MCF 10A (cell line): Measurements from ENCODE around the gene SEL1L. TPM values are rescaled to one million over a fixed set of nuclear protein-coding genes. Genes with fewer than 3 reads are reported as not detected.
"Not testable (repeated sequence)": the region's sequence is repeated elsewhere in the genome, so short reads cannot be mapped to it uniquely, and the experiment has no call there.

Experiments used
- BruUV-seq: library from RNA; stranded (reverse); fragments of 400-500 nt; replicated peaks from 2 replicates; lab custom pipeline; 2021; lab: Mats Ljungman, UMichigan
- CTCF ChIA-PET: fragments of 300-600 bp; sonication (Branson Sonifier 250); formaldehyde crosslinking; extraction: SDS; loops from one replicate; lab custom pipeline; 2021; ENCODE audit warnings: antibody characterized with exemption, inconsistent platforms; lab: Yijun Ruan, JAX
- POLR2A ChIA-PET: fragments of 300-600, 350-650 bp; sonication (Branson Sonifier 250); formaldehyde crosslinking; extraction: SDS; loops from one replicate; lab custom pipeline; 2020; ENCODE audit warnings: antibody characterized with exemption, inconsistent platforms; lab: Yijun Ruan, JAX
- DNase-seq: peaks from one replicate; pipeline ENCODE4 v3.0.0-alpha.2; 2018; ENCODE audit not compliant: unreplicated experiment
- H3K27ac Mint-ChIP-seq: one replicate; pipeline ENCODE4 v1.8.0; 2022; ENCODE audit warnings: mild to moderate bottlenecking, low read depth, mixed read lengths; ENCODE audit not compliant: unreplicated experiment
- H3K27me3 Mint-ChIP-seq: one replicate; pipeline ENCODE4 v1.8.0; 2022; ENCODE audit warnings: mixed read lengths; ENCODE audit not compliant: insufficient read depth, unreplicated experiment
- H3K36me3 Mint-ChIP-seq: one replicate; pipeline ENCODE4 v1.8.0; 2022; ENCODE audit warnings: mild to moderate bottlenecking, moderate library complexity, mixed read lengths; ENCODE audit not compliant: insufficient read depth, unreplicated experiment
- H3K4me1 Mint-ChIP-seq: one replicate; pipeline ENCODE4 v1.8.0; 2022; ENCODE audit warnings: mixed read lengths; ENCODE audit not compliant: insufficient read depth, unreplicated experiment
- H3K4me3 Mint-ChIP-seq: one replicate; pipeline ENCODE4 v1.8.0; 2022; ENCODE audit warnings: mild to moderate bottlenecking, moderate library complexity, mixed read lengths; ENCODE audit not compliant: unreplicated experiment
- H3K9me3 Mint-ChIP-seq: one replicate; pipeline ENCODE4 v1.8.0; 2022; ENCODE audit warnings: mixed read lengths; ENCODE audit not compliant: unreplicated experiment
- CTCF ChIP-seq: fragments of 200-600 bp; IDR thresholded peaks from one replicate; pipeline ENCODE4 v1.8.0; 2022; ENCODE audit warnings: antibody characterized with exemption, mild to moderate bottlenecking; ENCODE audit not compliant: unreplicated experiment
- intact Hi-C: fragments of 100-400 bp; cut with micrococcal nuclease; formaldehyde crosslinking; loops from 2 replicates; pipeline ENCODE4 v1.14.1; 2022
- total RNA-seq: library from RNA; stranded (reverse); gene quantifications from 2 replicates; pipeline ENCODE4 v1.2.3, GENCODE V29; 2022

The SEL1L gene
- total RNA-seq, 1 experiment from 2014 or later: 152 TPM

GRCh38 chr14:81516986-81517797 lies 16.5 kb downstream of the SEL1L start:
- H3K4me3 Mint-ChIP-seq: no peak overlapping the region
- intact Hi-C loops: no loop called here
- no peaks in the 10 kb centered on the region for H3K27me3 Mint-ChIP-seq
- no TSS peak for BruUV-seq
- no peaks in the 10 kb centered on the region for H3K9me3 Mint-ChIP-seq
- no peak for TF ChIP-seq CTCF
- H3K27ac Mint-ChIP-seq: no peak overlapping the region
- ChIA-PET POLR2A (interaction anchor here (0.6 to 1.4 kb wide), 5 partner anchors 9 to 1043 kb away, joined by 3 to 4 read pairs (median 3); partner anchors contain the start of gene SEL1L), CTCF (interaction anchor here (0.8 kb wide), 1 partner anchor 338 kb away, joined by 3 read pairs; no protein-coding TSS in a partner anchor)
- DNase-seq: no peak
- H3K36me3 Mint-ChIP-seq: peaks cover 54% of the 10 kb centered on the region
- peaks cover 8% of the 10 kb centered on the region for H3K4me1 Mint-ChIP-seq

- BruUV-seq, H3K27me3 Mint-ChIP-seq, H3K4me1 Mint-ChIP-seq, DNase-seq, H3K27ac Mint-ChIP-seq, H3K9me3 Mint-ChIP-seq, H3K4me3 Mint-ChIP-seq, intact Hi-C loops, CTCF ChIA-PET: not testable (repeated sequence)
- POLR2A ChIA-PET: interaction anchor here (1.2 kb wide), 1 partner anchor 10 kb away, joined by 3 read pairs; no protein-coding TSS in a partner anchor
- H3K36me3 Mint-ChIP-seq: peaks cover 47% of the 10 kb centered on the region
Observed at GRCh38 chr14:81515927-81516326, 17.7 kb downstream of the SEL1L start.

GRCh38 chr14:81512826-81513225 lies 20.8 kb downstream of the SEL1L start:
- intact Hi-C loops, H3K4me3 Mint-ChIP-seq, BruUV-seq, CTCF ChIA-PET, H3K4me1 Mint-ChIP-seq, H3K27me3 Mint-ChIP-seq, DNase-seq, H3K27ac Mint-ChIP-seq, H3K9me3 Mint-ChIP-seq: not testable (repeated sequence)
- H3K36me3 Mint-ChIP-seq: peaks cover 46% of the 10 kb centered on the region
- POLR2A ChIA-PET: interaction anchor here (0.7 to 1.6 kb wide), 2 partner anchors 21 to 581 kb away, joined by 3 to 5 read pairs; partner anchors contain the start of gene SEL1L

GRCh38 chr14:81511111-81511904 lies 22.3 kb downstream of the SEL1L start:
- Mint-ChIP-seq H3K36me3 (peaks cover 47% of the 10 kb centered on the region), H3K27ac (no peak overlapping the region), H3K4me3 (no peak overlapping the region), H3K4me1 (no peaks in the 10 kb centered on the region), H3K27me3 (no peaks in the 10 kb centered on the region), H3K9me3 (no peaks in the 10 kb centered on the region)
- no peak for TF ChIP-seq CTCF
- intact Hi-C loops: no loop called here
- POLR2A ChIA-PET: interaction anchor here (0.7 to 1.2 kb wide), 2 partner anchors 18 to 1345 kb away, joined by 3 to 4 read pairs; no protein-coding TSS in a partner anchor
- no TSS peak for BruUV-seq
- DNase-seq: no peak
- CTCF ChIA-PET: interaction anchor here (0.6 kb wide), 1 partner anchor 906 kb away, joined by 3 read pairs; no protein-coding TSS in a partner anchor
